ENCODE results near the gene SH3GL3.

- no peak for TF ChIP-seq CTCF (tag by site-specific recombination; IDR thresholded peaks at IDR 0.05)
- TF ChIP-seq, protein P1, sequence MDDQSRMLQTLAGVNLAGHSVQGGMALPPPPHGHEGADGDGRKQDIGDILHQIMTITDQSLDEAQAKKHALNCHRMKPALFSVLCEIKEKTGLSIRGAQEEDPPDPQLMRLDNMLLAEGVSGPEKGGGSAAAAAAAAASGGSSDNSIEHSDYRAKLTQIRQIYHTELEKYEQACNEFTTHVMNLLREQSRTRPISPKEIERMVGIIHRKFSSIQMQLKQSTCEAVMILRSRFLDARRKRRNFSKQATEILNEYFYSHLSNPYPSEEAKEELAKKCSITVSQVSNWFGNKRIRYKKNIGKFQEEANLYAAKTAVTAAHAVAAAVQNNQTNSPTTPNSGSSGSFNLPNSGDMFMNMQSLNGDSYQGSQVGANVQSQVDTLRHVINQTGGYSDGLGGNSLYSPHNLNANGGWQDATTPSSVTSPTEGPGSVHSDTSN (CRISPR knock-in tag; IDR thresholded peaks at IDR 0.05) = no peak
- no peak for TF ChIP-seq ZFP41 (tag by site-specific recombination; IDR thresholded peaks at IDR 0.05; ENCODE audit: borderline replicate concordance)
- TF ChIP-seq ZNF747 (tag by site-specific recombination; IDR thresholded peaks at IDR 0.05) = no peak
- TF ChIP-seq, protein P2, sequence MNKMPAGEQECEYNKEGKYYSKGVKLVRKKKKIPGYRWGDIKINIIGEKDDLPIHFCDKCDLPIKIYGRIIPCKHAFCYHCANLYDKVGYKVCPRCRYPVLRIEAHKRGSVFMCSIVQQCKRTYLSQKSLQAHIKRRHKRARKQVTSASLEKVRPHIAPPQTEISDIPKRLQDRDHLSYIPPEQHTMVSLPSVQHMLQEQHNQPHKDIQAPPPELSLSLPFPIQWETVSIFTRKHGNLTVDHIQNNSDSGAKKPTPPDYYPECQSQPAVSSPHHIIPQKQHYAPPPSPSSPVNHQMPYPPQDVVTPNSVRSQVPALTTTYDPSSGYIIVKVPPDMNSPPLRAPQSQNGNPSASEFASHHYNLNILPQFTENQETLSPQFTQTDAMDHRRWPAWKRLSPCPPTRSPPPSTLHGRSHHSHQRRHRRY (tag by site-specific recombination; IDR thresholded peaks at IDR 0.05) = no peak
- TF ChIP-seq, protein P3, sequence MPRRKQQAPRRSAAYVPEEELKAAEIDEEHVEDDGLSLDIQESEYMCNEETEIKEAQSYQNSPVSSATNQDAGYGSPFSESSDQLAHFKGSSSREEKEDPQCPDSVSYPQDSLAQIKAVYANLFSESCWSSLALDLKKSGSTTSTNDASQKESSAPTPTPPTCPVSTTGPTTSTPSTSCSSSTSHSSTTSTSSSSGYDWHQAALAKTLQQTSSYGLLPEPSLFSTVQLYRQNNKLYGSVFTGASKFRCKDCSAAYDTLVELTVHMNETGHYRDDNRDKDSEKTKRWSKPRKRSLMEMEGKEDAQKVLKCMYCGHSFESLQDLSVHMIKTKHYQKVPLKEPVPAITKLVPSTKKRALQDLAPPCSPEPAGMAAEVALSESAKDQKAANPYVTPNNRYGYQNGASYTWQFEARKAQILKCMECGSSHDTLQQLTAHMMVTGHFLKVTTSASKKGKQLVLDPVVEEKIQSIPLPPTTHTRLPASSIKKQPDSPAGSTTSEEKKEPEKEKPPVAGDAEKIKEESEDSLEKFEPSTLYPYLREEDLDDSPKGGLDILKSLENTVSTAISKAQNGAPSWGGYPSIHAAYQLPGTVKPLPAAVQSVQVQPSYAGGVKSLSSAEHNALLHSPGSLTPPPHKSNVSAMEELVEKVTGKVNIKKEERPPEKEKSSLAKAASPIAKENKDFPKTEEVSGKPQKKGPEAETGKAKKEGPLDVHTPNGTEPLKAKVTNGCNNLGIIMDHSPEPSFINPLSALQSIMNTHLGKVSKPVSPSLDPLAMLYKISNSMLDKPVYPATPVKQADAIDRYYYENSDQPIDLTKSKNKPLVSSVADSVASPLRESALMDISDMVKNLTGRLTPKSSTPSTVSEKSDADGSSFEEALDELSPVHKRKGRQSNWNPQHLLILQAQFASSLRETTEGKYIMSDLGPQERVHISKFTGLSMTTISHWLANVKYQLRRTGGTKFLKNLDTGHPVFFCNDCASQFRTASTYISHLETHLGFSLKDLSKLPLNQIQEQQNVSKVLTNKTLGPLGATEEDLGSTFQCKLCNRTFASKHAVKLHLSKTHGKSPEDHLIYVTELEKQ (tag by site-specific recombination; IDR thresholded peaks at IDR 0.05; ENCODE audit: borderline replicate concordance) = no peak
- no peak for TF ChIP-seq OSR2 (tag by site-specific recombination; IDR thresholded peaks at IDR 0.05)
- no peak for TF ChIP-seq ZNF274 (IDR thresholded peaks at IDR 0.05; ENCODE audit: low read length)
- no peak for TF ChIP-seq ZNF274 (tag by site-specific recombination; IDR thresholded peaks at IDR 0.05; ENCODE audit: borderline replicate concordance)
- TF ChIP-seq ZEB2 (tag by site-specific recombination; IDR thresholded peaks at IDR 0.05) = no peak
Observed at GRCh38 chr15:83587091-83587490, 139.9 kb downstream of the SH3GL3 start.
